ENCODE data around the gene TMEM272.

- no peak for TF ChIP-seq CTCF (conservative IDR thresholded peaks at IDR 0.05; ENCODE audit: low read depth, low read length)
- TF ChIP-seq EZH2 (IDR thresholded peaks at IDR 0.05; ENCODE audit: low read length, unreplicated experiment), result no peak
These were observed 49.6 kb downstream of the TMEM272 start for GRCh38 chr13:51795419-51795818.

All from PC-3 (cell line).